ENCODE measurements around the gene PTP4A1.
A peak's percentile ranks its signal among the peaks of the same experiment; 100 is the strongest.

PTP4A1 gene

GRCh38 chr6:63556369-63556768 is 15.9 kb upstream of the PTP4A1 start:
- no peak for DNase-seq (ENCODE audit: low read depth)

- DNase-seq (ENCODE audit: low read depth), result no peak
Observed at GRCh38 chr6:63558278-63558677, 14.0 kb upstream of the PTP4A1 start.

GRCh38 chr6:63560801-63561287 is 11.4 kb upstream of the PTP4A1 start:
- DNase-seq (ENCODE audit: low read depth), result no peak

GRCh38 chr6:63561288-63561687 is 11.0 kb upstream of the PTP4A1 start:
- no peak for DNase-seq (ENCODE audit: low read depth)

GRCh38 chr6:63563235-63563634 is 9.0 kb upstream of the PTP4A1 start:
- DNase-seq (ENCODE audit: low read depth), result no peak

- no peak for DNase-seq (ENCODE audit: low read depth)
Observed at GRCh38 chr6:63565058-63565726, 7.1 kb upstream of the PTP4A1 start.

GRCh38 chr6:63565727-63566596 is 6.3 kb upstream of the PTP4A1 start:
- no peak for DNase-seq (ENCODE audit: low read depth)

GRCh38 chr6:63567966-63568365 is 4.3 kb upstream of the PTP4A1 start:
- no peak for DNase-seq (ENCODE audit: low read depth)

- peak; percentile 31 for DNase-seq (ENCODE audit: low read depth)
Observed at GRCh38 chr6:63571361-63572043, 778 bp upstream of the PTP4A1 start.

- no peak for DNase-seq (ENCODE audit: low read depth)
Observed at GRCh38 chr6:63572747-63573075, 431 bp downstream of the PTP4A1 start.

GRCh38 chr6:63573076-63573898 is 1.0 kb downstream of the PTP4A1 start:
- peak; percentile 47 for DNase-seq (ENCODE audit: low read depth)

- DNase-seq (ENCODE audit: low read depth), result no peak
Observed at GRCh38 chr6:63573899-63574553, 1.7 kb downstream of the PTP4A1 start.

GRCh38 chr6:63574554-63574900 is 2.2 kb downstream of the PTP4A1 start:
- no peak for DNase-seq (ENCODE audit: low read depth)

- no peak for DNase-seq (ENCODE audit: low read depth)
Observed at GRCh38 chr6:63576147-63576772, 4.0 kb downstream of the PTP4A1 start.

GRCh38 chr6:63576985-63577712 is 4.9 kb downstream of the PTP4A1 start:
- no peak for DNase-seq (ENCODE audit: low read depth)

GRCh38 chr6:63578757-63579156 is 6.5 kb downstream of the PTP4A1 start:
- DNase-seq (ENCODE audit: low read depth), result no peak

- no peak for DNase-seq (ENCODE audit: low read depth)
Observed at GRCh38 chr6:63579937-63580703, 7.8 kb downstream of the PTP4A1 start.

- DNase-seq (ENCODE audit: low read depth), result no peak
Observed at GRCh38 chr6:63580704-63580961, 8.4 kb downstream of the PTP4A1 start.

- no peak for DNase-seq (ENCODE audit: low read depth)
Observed at GRCh38 chr6:63581355-63582013, 9.2 kb downstream of the PTP4A1 start.

Data from stimulated activated CD8-positive, alpha-beta memory T cell treated with anti-CD3 and anti-CD28 coated beads, Interleukin-12 subunit alpha, Interleukin-12 subunit beta, amount 100 ng/mL, for 4 hours (primary cell).